ENCODE measurements around the gene SRCIN1. TPM values are rescaled to one million over a fixed set of nuclear protein-coding genes. Genes with fewer than 3 reads are reported as not detected.

SRCIN1 gene
- total RNA-seq, 1 experiment from 2014 or later, result 6.9 TPM

GRCh38 chr17:38561416-38562214 is 44.1 kb downstream of the SRCIN1 start:
- Mint-ChIP-seq H3K9me3 (no peaks in the 10 kb centered on the region; a peak in 2 of 5 replicates), H3K36me3 (ENCODE audit: insufficient read depth in 1 of 3, low read depth in 3 of 3) (peaks cover 0 to 3% (median 0%) of the 10 kb centered on the region in 3 experiments; a peak in 1 of 7 replicates), H3K4me3 (peak overlapping the region in 1 of 2 experiments; percentile 70; a peak in 1 of 5 replicates), H3K4me1 (peaks cover 38 to 65% of the 10 kb centered on the region in 2 experiments), H3K27me3 (ENCODE audit: low read depth) (peaks cover 94% of the 10 kb centered on the region), H3K27ac (no peak overlapping the region)
- Histone ChIP-seq H3K4ac (ENCODE audit: low read depth, low read length) (no peak overlapping the region), H3K18ac (ENCODE audit: insufficient read length, low read depth, low read length) (no peak overlapping the region), H4K91ac (ENCODE audit: insufficient read length, low read depth, low read length) (no peak overlapping the region), H3T11ph (ENCODE audit: low read length) (no peak overlapping the region), H3K9ac (ENCODE audit: extremely low read depth, insufficient read length, low read length) (no peak overlapping the region), H2BK5ac (ENCODE audit: insufficient read length, low read length) (no peak overlapping the region), H2BK12ac (ENCODE audit: insufficient read length, low read depth, low read length) (no peak overlapping the region), H2AFZ (ENCODE audit: low read length) (no peak overlapping the region), H2AK5ac (ENCODE audit: insufficient read length, low read length) (no peak overlapping the region), H4K8ac (replicated peaks; ENCODE audit: insufficient read length, low read depth, low read length) (no peak overlapping the region), H3K14ac (ENCODE audit: insufficient read depth, low read length) (no peak overlapping the region), H3K4me1 (ENCODE audit: insufficient read depth, low read length) (0 out of 2 replicates have a peak, but pooled peaks cover 3% of the 10 kb centered on the region), H3K27ac (ENCODE audit: insufficient read length, low read depth, low read length) (no peak overlapping the region), H3K23me2 (ENCODE audit: insufficient read length, low read depth, low read length, poor library complexity, severe bottlenecking) (peaks cover 26% of the 10 kb centered on the region), H2BK20ac (ENCODE audit: low read depth, low read length, poor library complexity, severe bottlenecking) (no peak overlapping the region), H2BK15ac (ENCODE audit: low read depth, low read length) (no peak overlapping the region), H4K20me1 (ENCODE audit: control insufficient read depth, insufficient read depth, insufficient read length) (peaks cover 2% of the 10 kb centered on the region), H3K27me3 (ENCODE audit: insufficient read depth, low read length) (peaks cover 63% of the 10 kb centered on the region), H3K56ac (ENCODE audit: insufficient read length, low read depth, low read length) (no peak overlapping the region), H2BK120ac (ENCODE audit: low read depth, low read length, poor library complexity, severe bottlenecking) (no peak overlapping the region), H3K79me2 (ENCODE audit: insufficient read depth, low read length) (no peaks in the 10 kb centered on the region), H4K5ac (ENCODE audit: insufficient read length, low read depth, low read length) (no peak overlapping the region), H3K79me1 (ENCODE audit: insufficient read depth, low read depth, low read length, poor library complexity, severe bottlenecking) (no peaks in the 10 kb centered on the region), H3K4me2 (ENCODE audit: insufficient read depth, insufficient read length, low read length) (no peak overlapping the region), H3K23ac (ENCODE audit: insufficient read length, low read depth, low read length) (no peak overlapping the region), H3K9me3 (ENCODE audit: control insufficient read depth, low read depth, low read length) (no peaks in the 10 kb centered on the region)
- DNase-seq, result peak; percentile 73
- WGBS (ENCODE audit: extremely low coverage, insufficient read length, low lambda C conversion rate), result no CpG with 5 or more reads among the region's 105 CpGs
- TF ChIP-seq, protein P1, sequence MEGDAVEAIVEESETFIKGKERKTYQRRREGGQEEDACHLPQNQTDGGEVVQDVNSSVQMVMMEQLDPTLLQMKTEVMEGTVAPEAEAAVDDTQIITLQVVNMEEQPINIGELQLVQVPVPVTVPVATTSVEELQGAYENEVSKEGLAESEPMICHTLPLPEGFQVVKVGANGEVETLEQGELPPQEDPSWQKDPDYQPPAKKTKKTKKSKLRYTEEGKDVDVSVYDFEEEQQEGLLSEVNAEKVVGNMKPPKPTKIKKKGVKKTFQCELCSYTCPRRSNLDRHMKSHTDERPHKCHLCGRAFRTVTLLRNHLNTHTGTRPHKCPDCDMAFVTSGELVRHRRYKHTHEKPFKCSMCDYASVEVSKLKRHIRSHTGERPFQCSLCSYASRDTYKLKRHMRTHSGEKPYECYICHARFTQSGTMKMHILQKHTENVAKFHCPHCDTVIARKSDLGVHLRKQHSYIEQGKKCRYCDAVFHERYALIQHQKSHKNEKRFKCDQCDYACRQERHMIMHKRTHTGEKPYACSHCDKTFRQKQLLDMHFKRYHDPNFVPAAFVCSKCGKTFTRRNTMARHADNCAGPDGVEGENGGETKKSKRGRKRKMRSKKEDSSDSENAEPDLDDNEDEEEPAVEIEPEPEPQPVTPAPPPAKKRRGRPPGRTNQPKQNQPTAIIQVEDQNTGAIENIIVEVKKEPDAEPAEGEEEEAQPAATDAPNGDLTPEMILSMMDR (conservative IDR thresholded peaks at IDR 0.05), result peak; percentile 53

All from H9 (cell line).